GM19463 (cell line): Measurements from ENCODE around the gene NUPR1.
A peak's percentile ranks its signal among the peaks of the same experiment; 100 is the strongest.
"Not testable (repeated sequence)": the region's sequence is repeated elsewhere in the genome, so short reads cannot be mapped to it uniquely, and the experiment has no call there.

Experiments
- ATAC-seq: cut with Tn5 transposase; IDR thresholded peaks from one replicate; pipeline ENCODE4 v1.9.1; 2021; ENCODE audit warnings: mild to moderate bottlenecking, moderate library complexity; ENCODE audit not compliant: unreplicated experiment

NUPR1 gene

GRCh38 chr16:28500476-28501180 is 38.1 kb downstream of the NUPR1 start:
- ATAC-seq = not testable (repeated sequence)

DNA sequence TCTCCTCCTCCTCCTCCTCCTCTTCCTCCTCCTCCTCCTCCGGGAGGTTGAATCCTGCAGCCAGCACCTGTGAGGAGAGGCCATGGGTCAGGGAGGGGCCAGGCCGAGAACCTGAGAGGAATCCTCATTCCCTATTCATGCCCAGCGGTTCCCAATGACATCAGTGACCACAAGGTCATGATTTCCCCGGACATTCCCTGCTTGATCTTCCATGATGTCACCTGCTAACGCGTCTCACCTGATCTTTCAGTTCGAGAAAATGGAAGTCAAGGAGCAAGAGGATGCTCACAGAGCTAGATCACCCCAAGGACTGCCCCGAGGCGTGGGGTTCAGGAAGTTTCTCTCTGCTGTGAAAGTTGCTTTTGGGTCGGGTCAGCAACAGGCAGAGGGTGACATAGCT is 38.9 kb downstream of the NUPR1 start:
- ATAC-seq = no peak

DNA sequence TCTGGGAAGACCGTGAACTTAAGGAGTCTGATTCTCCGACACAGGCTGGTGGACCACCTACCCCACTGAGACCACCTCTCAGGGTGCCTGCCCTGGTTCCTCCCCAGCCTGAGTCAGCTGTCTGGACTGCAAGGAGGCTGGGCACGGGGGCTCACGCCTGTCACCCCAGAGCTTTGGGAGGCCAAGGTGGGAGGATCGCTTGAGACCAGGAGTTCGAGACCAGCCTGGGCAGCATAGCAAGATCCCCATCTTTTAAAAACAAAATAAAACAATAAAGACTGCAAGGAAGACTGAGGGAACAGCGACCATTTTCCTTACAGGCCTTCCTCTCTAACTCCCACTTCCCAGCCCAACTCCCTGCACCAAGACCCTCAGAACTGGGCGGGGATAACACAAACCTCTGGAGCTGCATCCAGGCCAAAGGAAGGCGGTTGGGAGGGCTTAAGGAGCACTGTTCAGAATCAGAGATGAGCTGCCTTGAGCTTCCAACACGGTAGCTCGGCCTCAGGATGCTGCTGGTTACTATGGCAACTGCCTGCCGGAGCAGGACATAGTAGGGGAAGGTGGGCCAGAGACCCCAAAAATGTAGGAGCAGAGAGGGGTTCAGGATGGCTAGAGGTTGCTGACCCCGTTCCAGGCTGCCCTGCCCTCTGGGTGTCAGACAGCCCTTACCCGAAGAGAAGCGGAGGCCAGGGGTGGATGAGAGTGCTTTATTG is 40.0 kb downstream of the NUPR1 start:
- no peak for ATAC-seq

GRCh38 chr16:28497861-28498599 is 40.7 kb downstream of the NUPR1 start:
- ATAC-seq = no peak

DNA sequence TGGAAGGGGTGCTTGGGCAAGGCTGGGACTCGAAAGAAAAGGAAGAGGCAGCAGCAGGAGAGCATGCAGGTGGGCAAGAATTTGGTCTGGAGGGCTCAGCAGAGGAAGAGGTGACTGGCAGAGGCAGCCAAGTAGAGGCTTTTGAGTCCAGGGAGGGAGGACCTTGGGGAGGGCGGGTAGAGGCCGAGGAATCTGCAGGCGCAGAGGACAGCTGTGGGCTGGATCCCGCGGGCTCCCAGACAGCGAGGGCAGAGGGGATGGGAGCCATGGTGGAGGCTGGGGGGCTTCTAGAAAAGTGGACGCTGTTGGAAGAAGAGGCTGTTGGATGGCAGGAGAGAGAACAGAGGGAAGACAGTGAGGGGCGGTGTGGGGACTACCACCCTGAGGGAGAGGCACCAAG is 41.4 kb downstream of the NUPR1 start:
- no peak for ATAC-seq

DNA sequence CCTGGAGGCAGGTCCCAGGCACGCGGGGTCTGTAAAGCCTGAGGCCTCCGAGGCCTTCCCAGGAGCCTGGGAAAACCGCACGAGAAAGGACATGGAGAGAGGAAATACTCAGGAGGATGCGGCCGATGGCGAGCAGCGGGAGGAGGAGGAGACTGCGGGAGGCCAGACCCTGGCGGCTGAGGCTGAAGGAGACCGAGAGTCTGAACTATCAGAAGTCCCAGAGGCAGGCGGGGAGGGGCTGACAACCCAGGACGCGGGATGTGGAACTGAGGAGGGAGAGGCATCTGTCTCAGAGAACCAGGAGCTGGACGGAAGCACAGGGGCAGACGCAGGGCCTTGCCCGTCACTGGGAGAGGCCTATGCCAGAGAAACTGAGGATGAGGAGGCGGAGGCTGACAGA is 41.9 kb downstream of the NUPR1 start:
- ATAC-seq = no peak

- no peak for ATAC-seq
Measured at GRCh38 chr16:28495795-28496749, 42.7 kb downstream of the NUPR1 start.

DNA sequence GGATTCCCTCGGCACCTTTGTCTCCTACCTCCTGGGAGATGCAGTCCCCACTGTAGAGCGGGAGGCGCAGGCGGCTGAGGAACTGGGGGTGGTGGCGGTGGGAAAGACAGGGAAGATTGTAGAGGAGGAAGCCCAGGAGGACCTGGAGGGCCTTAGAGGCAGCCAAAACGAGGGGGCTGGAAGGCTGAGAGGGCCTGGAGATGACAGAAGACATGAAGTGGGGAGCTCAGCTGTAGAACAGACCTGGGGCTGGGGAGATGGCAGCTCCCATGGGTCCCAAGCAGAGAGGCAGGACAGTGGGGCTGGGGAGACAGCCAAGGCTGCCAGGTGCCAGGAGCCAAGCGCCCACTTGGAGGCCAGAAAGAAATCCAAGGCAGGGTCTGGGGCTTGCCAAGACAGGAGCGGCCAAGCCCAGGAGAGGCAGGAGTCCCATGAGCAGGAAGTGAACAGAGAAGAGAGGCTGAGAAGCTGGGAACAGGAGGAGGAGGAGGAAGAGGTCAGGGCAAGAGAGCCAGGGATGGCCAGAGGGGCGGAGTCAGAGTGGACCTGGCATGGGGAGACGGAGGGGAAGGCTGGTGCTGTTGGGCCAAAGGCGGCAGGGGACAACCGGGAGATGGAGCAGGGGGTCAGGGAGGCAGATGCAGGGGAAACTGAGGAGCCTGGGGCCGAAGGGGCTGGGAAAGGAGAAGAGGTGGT is 43.5 kb downstream of the NUPR1 start:
- no peak for ATAC-seq

DNA sequence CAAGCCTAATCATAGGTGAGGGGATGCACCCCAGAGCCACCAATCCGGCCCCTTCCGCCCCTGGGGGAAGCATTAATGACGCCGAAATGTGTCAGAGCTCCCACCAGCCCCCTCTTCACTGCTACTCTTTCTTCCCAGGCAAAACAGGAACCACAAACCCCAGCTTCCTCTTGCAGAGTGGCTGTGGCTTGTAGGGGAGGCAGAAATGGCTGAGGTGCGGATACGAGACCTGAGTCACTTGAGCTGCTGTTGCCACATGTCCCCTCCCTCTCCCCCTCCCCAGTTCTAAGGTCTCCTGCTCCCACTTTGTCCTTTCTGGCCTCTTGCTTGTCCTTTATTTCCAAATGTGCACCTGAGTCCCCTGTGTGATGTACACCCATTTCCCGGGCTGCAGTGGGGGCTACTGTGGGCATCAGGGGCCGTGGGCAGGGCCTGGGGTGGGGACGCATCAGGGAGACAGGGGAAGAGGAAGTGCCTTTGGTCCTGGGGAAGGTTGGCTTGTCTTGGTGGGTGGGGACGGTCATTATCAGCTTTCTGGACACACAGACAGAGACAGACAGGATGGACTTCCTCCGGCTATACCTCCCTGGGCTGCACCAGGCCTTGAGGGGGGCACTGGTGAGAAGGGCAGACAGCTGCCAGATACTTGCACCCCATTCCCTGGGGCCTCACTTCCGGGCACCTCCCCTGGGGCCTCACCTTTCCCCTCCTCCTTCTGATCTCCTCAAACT is 44.5 kb downstream of the NUPR1 start, which contains the start of gene APOBR:
TSS of gene APOBR (plus strand) at position 523 of the 731 bp plus-strand sequence. CDS start at position 562, 39 bp downstream.
- peak; percentile 52 for ATAC-seq

GRCh38 chr16:28492511-28492910 is 46.3 kb downstream of the NUPR1 start:
- ATAC-seq = no peak

DNA sequence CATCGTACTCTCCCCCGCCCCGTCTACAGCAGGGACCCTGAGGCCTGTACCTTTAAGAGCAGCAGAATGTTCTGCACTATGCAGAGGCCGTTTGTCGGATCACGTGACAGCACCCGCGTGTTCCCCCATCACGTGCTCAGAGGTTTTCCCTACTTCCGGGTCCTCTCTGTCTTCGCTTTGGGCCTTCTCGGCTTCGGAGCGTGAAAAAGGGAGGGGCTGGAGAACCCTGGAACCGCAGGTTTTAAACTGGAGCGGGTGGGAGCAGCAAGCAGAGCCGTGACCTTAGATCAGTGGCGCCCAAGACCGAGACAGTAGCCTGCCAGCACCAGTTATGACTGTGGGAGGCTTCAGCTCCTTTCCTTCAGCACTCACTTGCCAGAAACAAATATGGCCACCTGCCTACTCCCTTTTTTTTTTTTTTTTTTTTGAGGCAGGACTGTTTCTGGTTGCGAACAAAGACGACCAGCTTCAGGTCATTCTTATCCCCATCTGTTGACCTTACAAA is 46.8 kb downstream of the NUPR1 start, which contains the start of gene CLN3:
TSS of gene CLN3 (minus strand) at position 105 of the 505 bp plus-strand sequence. CDS start 315 bp downstream, outside the sequence.
- ATAC-seq = peak; percentile 73

GRCh38 chr16:28491230-28491969 is 47.4 kb downstream of the NUPR1 start:
- no peak for ATAC-seq

DNA sequence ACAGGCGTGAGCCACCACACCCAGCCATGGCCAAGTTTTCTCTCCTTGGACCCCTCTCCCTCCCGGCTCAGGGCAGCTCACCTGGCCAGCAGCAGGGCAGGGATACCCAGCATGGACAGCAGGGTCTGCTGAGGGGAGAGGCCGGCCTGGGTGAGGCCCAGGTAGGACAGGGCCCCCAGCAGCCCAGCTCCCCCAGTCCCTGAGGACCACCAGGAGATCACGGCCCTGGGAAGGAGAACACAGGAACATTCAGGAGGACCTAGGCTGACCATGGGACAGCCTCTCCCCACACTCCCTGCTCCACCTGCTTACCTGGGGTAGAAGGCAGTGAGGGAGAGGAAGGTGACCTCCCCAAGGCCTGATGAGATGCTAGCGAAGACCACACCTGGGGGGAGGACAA is 52.5 kb downstream of the NUPR1 start:
- no peak for ATAC-seq

- not testable (repeated sequence) for ATAC-seq
Measured at GRCh38 chr16:28483361-28483760, 55.4 kb downstream of the NUPR1 start.
